Naive thymus-derived CD4-positive, alpha-beta T cell (primary cell): ENCODE results near the gene NOTCH4. TPM values are rescaled to one million over a fixed set of nuclear protein-coding genes. Genes with fewer than 3 reads are reported as not detected.
"Not testable (repeated sequence)": the region's sequence is repeated elsewhere in the genome, so short reads cannot be mapped to it uniquely, and the experiment has no call there.

Source experiments
- ATAC-seq: fragments of 150-1000 bp; cut with Tn5 transposase; 2 replicates; pipeline ENCODE4 v1.10.0; 2021; ENCODE audit warnings: mild to moderate bottlenecking, moderate library complexity
- CTCF ChIA-PET: fragments of 350-600 bp; sonication (Branson Sonifier 250); formaldehyde crosslinking; loops from one replicate; lab custom pipeline; 2021; ENCODE audit warnings: antibody characterized with exemption; lab: Charles Lee
- POLR2A ChIA-PET: fragments of 350-600 bp; sonication (Branson Sonifier 250); formaldehyde crosslinking; loops from one replicate; lab custom pipeline; 2021; ENCODE audit warnings: antibody characterized with exemption, inconsistent platforms; lab: Charles Lee
- DNase-seq, 9 donors: peaks; one replicate each; pipeline versions ENCODE4 v3.0.0 to v3.0.0-alpha.2; 2020 to 2022; ENCODE audit warnings: mixed read lengths in 1 of 9
- H3K27ac ChIP-seq: one replicate; pipeline ENCODE4 v1.7.0; 2013; ENCODE audit warnings: mild to moderate bottlenecking, low read depth, low read length, moderate library complexity
- H3K27me3 ChIP-seq, 2 donors: one replicate each; pipeline ENCODE4 v1.7.0; 2013; ENCODE audit warnings: low read length in 2 of 2, mild to moderate bottlenecking in 2 of 2, moderate library complexity in 2 of 2; ENCODE audit not compliant: control insufficient read depth in 2 of 2, insufficient read depth in 2 of 2
- H3K36me3 ChIP-seq, 3 experiments: 1 replicate in 2 of 3; 2 replicates in 1 of 3; pipeline ENCODE4 v1.7.0; 2013; ENCODE audit warnings: low read length in 3 of 3, mild to moderate bottlenecking in 3 of 3, moderate library complexity in 1 of 3; ENCODE audit not compliant: insufficient read depth in 3 of 3, control insufficient read depth in 2 of 3
- H3K4me1 ChIP-seq, 2 donors: one replicate each; pipeline ENCODE4 v1.7.0; 2013; ENCODE audit warnings: low read length in 2 of 2, mild to moderate bottlenecking in 2 of 2, moderate library complexity in 1 of 2; ENCODE audit not compliant: control insufficient read depth in 2 of 2, insufficient read depth in 2 of 2
- H3K4me3 ChIP-seq: 2 replicates; pipeline ENCODE4 v1.7.0; 2013; ENCODE audit warnings: mild to moderate bottlenecking, low read length
- H3K9me3 ChIP-seq, 3 experiments: 1 replicate in 2 of 3; 2 replicates in 1 of 3; pipeline ENCODE4 v1.7.0; 2013; ENCODE audit warnings: low read length in 3 of 3; ENCODE audit not compliant: control insufficient read depth in 2 of 3
- H3K27ac Mint-ChIP-seq, 9 donors: one replicate each; pipeline ENCODE4 v1.8.0; 2020 to 2022; ENCODE audit warnings: mixed read lengths in 9 of 9, mild to moderate bottlenecking in 8 of 9, moderate library complexity in 5 of 9, inconsistent platforms in 2 of 9
- H3K27me3 Mint-ChIP-seq, 5 donors: one replicate each; pipeline ENCODE4 v1.8.0; 2021 to 2022; ENCODE audit warnings: mixed read lengths in 5 of 5, mild to moderate bottlenecking in 1 of 5
- H3K36me3 Mint-ChIP-seq, 5 donors: one replicate each; pipeline ENCODE4 v1.8.0; 2020 to 2022; ENCODE audit warnings: mixed read lengths in 5 of 5, mild to moderate bottlenecking in 3 of 5, inconsistent platforms in 1 of 5
- H3K4me1 Mint-ChIP-seq, 7 donors: one replicate each; pipeline ENCODE4 v1.8.0; 2020 to 2022; ENCODE audit warnings: mixed read lengths in 7 of 7, mild to moderate bottlenecking in 3 of 7, inconsistent platforms in 1 of 7
- H3K4me3 Mint-ChIP-seq, 10 donors: one replicate each; pipeline ENCODE4 v1.8.0; 2020 to 2022; ENCODE audit warnings: mild to moderate bottlenecking in 10 of 10, mixed read lengths in 10 of 10, moderate library complexity in 6 of 10, inconsistent platforms in 2 of 10
- H3K9me3 Mint-ChIP-seq, 11 donors: one replicate each; pipeline ENCODE4 v1.8.0; 2020 to 2022; ENCODE audit warnings: mixed read lengths in 11 of 11, mild to moderate bottlenecking in 4 of 11, inconsistent platforms in 1 of 11, moderate library complexity in 1 of 11
- intact Hi-C, 2 donors: fragments of 100-400 bp; cut with micrococcal nuclease; formaldehyde crosslinking; loops; one replicate each; pipeline ENCODE4 v1.15.1; 2023
- polyA plus RNA-seq, 2 donors: library from polyadenylated mRNA; unstranded; fragments of 300-500 nt; fragmentation: Illumina TruSeq; gene quantifications; one replicate each; pipeline ENCODE4 v1.2.3, GENCODE V29; 2021
- total RNA-seq, 6 experiments: library from RNA in 5 of 6; stranded (reverse) in 5 of 6; gene quantifications; 1 replicate in 5 of 6; 2 replicates in 1 of 6; pipeline ENCODE4 v1.2.3 and lab custom pipeline; 2021 to 2026

NOTCH4 gene
- total and polyA plus RNA-seq, 7 experiments from 2014 or later = 0.27 to 4.7 (median 0.59) TPM

DNA sequence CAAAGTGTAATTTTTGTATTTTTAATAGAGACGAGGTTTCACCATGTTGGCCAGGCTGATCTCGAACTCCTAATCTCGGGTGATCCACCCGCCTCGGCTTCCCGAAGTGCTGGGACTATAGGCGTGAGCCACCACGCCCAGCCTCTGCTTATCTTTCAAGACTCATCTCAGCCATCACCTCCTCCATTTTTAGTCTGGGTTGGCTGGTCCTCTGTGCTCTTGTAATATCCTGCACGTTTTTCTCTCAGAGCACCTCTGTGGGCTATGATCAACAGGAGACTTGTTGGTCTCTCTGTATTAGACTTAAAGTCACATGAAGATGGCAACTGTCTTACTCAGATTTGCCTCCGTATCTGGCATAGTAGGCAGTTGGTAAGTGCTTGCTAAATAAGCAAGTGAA, 7.6 kb downstream of the NOTCH4 start:
- H3K27ac Mint-ChIP-seq = no peak overlapping the region
- POLR2A ChIA-PET = no interaction called here

DNA sequence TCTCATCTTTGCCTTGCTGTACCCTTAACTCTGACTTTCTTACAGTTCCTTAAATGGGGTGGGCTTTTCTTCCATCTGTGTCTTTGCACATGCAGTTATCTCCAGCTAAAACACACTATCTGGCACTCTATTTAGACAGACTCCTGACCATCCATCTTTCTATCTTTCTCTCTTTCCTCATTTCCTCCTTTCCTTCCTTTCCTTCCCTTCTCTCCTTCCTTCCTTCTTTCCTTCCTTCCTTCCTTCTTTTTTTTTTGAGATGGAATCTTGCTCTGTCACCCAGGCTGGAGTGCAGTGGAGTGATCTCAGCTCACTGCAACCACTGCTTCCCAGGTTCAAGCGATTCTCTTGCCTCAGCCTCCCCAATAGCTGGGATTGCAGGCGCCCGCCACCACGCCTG, 8.2 kb downstream of the NOTCH4 start:
- POLR2A ChIA-PET = no interaction called here
- peaks cover 0 to 8% (median 3%) of the 10 kb centered on the region in 5 donors for H3K27me3 Mint-ChIP-seq

More for the DNA sequence above, 7.6 kb downstream of the NOTCH4 start:
- DNase-seq = no peak
- CTCF ChIA-PET = no interaction called here
- no peak for ATAC-seq
- Histone ChIP-seq H3K27me3 (no peaks in the 10 kb centered on the region), H3K4me3 (no peak overlapping the region), H3K4me1 (peaks cover 0 to under 1% of the 10 kb centered on the region in 2 donors), H3K36me3 (no peaks in the 10 kb centered on the region), H3K27ac (no peak overlapping the region), H3K9me3 (no peaks in the 10 kb centered on the region)
- Mint-ChIP-seq H3K27me3 (peaks cover 0 to 8% (median 3%) of the 10 kb centered on the region in 5 donors), H3K36me3 (no peaks in the 10 kb centered on the region), H3K9me3 (no peaks in the 10 kb centered on the region), H3K4me3 (no peak overlapping the region), H3K4me1 (peaks cover 0 to 6% (median 0%) of the 10 kb centered on the region in 7 donors)
- intact Hi-C loops = no loop called here

DNA sequence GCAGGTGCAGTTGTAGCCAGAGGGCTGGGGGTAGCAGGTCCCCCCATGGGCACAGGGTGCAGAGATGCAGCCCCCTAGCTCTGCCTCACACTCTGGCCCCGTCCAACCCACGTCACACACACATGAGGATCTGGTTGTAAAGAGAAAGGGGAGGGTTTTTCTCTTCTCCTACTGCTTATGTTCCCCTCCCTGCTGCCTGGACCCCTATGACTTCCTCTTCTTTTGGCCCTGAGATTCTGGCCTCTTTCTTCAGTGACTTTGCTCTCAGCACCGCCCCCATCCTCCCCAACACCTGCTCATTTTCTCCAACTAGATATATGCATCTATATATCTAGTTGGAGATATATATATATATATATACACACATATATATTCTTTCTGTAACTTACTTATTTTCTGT, 9.7 kb downstream of the NOTCH4 start:
- Histone ChIP-seq H3K4me3 (no peak overlapping the region), H3K27ac (no peak overlapping the region), H3K9me3 (no peaks in the 10 kb centered on the region), H3K27me3 (no peaks in the 10 kb centered on the region), H3K4me1 (no peaks in the 10 kb centered on the region), H3K36me3 (no peaks in the 10 kb centered on the region)
- ChIA-PET POLR2A (interaction anchor here (1.0 kb wide), 1 partner anchor 19 kb away, joined by 3 read pairs; no protein-coding TSS in a partner anchor), CTCF (interaction anchor here (0.7 kb wide), 1 partner anchor 185 kb away, joined by 4 read pairs; no protein-coding TSS in a partner anchor)
- DNase-seq (no peak), ATAC-seq (no peak)
- Mint-ChIP-seq H3K4me3 (no peak overlapping the region), H3K36me3 (no peaks in the 10 kb centered on the region), H3K4me1 (peaks cover 0 to 6% (median 0%) of the 10 kb centered on the region in 7 donors), H3K27me3 (peaks cover 0 to 9% (median 3%) of the 10 kb centered on the region in 5 donors), H3K27ac (peak overlapping the region in 2 of 9 donors; percentile 3 to 61), H3K9me3 (no peaks in the 10 kb centered on the region)
- intact Hi-C loops = no loop called here

More for the DNA sequence above, 8.2 kb downstream of the NOTCH4 start:
- Histone ChIP-seq H3K9me3 (no peaks in the 10 kb centered on the region), H3K27me3 (no peaks in the 10 kb centered on the region), H3K27ac (no peak overlapping the region), H3K4me1 (no peaks in the 10 kb centered on the region), H3K4me3 (no peak overlapping the region), H3K36me3 (no peaks in the 10 kb centered on the region)
- Mint-ChIP-seq H3K27ac (peak overlapping the region in 1 of 9 donors; percentile 46), H3K36me3 (no peaks in the 10 kb centered on the region), H3K4me1 (peaks cover 0 to 6% (median 0%) of the 10 kb centered on the region in 7 donors), H3K4me3 (no peak overlapping the region), H3K9me3 (no peaks in the 10 kb centered on the region)
- intact Hi-C loops = no loop called here
- ATAC-seq = no peak
- DNase-seq = no peak
- CTCF ChIA-PET = interaction anchor here (0.6 kb wide), 1 partner anchor 1516 kb away, joined by 3 read pairs; no protein-coding TSS in a partner anchor

DNA sequence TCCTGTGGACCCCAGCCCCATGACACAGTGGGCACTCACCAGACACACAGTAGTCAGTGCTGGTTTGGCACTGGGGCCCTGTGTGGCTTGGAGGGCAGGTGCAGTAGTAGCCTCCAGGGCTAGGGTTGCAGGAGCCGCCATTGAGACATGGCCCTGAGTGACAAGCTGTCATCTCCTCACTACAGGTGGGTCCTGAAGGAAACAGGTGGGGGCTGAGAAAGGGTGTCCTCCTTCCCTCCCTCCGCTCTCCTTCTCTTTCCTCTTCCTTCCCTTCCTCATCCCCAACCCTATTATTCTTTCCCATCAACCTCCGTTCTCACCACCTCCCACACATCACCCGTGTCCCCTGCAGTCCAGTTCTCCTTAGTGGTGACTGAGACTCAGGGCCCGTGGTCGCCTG, 10.2 kb downstream of the NOTCH4 start:
- ChIA-PET POLR2A (interaction anchor here (1.0 kb wide), 1 partner anchor 18 kb away, joined by 3 read pairs; no protein-coding TSS in a partner anchor), CTCF (no interaction called here)
- DNase-seq (no peak), ATAC-seq (no peak)
- no peaks in the 10 kb centered on the region for H3K9me3 Mint-ChIP-seq
- Histone ChIP-seq H3K27me3 (no peaks in the 10 kb centered on the region), H3K4me1 (no peaks in the 10 kb centered on the region), H3K4me3 (no peak overlapping the region), H3K36me3 (no peaks in the 10 kb centered on the region), H3K9me3 (no peaks in the 10 kb centered on the region), H3K27ac (no peak overlapping the region)
- H3K4me3 Mint-ChIP-seq = no peak overlapping the region
- intact Hi-C loops = no loop called here
- H3K27me3 Mint-ChIP-seq = peaks cover 0 to 8% (median 3%) of the 10 kb centered on the region in 5 donors
- H3K4me1 Mint-ChIP-seq = peaks cover 0 to 6% (median 0%) of the 10 kb centered on the region in 7 donors
- H3K27ac Mint-ChIP-seq = peak overlapping the region in 2 of 9 donors; percentile 3 to 65
- H3K36me3 Mint-ChIP-seq = no peaks in the 10 kb centered on the region

DNA sequence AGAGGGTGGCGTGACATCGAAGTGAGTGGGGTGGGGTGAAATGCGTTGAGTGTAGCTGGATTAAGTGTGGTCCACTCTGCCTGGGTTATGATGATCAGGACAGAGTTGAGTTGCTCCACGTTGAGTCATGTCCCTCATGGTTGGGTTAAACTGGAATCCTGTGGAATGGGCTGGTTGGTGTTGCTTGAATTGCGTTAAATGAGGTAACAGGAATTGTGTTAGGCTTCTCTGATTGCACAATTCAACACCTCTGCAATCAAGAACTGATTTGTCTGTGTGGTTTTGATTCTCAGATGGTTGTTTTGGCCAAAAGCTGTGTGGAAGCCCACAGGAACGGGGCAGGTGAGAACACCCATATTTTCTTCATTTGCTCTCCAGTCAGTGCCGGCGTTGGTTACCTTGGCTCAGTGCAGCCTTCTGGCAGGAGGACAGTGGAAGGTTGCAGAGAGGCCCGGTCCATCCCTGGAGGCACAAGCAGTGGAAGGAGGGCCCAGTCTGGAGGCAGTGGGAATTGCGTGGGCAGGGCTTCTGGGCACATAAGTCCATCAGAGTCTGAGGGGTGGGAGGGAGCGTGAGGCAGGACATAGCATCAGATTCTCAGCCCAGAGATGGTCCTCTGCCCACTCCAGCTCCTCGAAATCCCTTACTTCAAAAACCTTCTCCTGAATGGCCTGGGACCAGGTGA, 11.6 kb downstream of the NOTCH4 start:
- no peaks in the 10 kb centered on the region for H3K9me3 Mint-ChIP-seq
- no peaks in the 10 kb centered on the region for H3K4me1 ChIP-seq
- no peaks in the 10 kb centered on the region for H3K36me3 ChIP-seq
- no peaks in the 10 kb centered on the region for H3K9me3 ChIP-seq
- H3K4me3 ChIP-seq = no peak overlapping the region
- ATAC-seq (no peak), DNase-seq (no peak)
- CTCF ChIA-PET = no interaction called here
- H3K27me3 ChIP-seq = no peaks in the 10 kb centered on the region
- intact Hi-C loops = no loop called here
- POLR2A ChIA-PET = interaction anchor here (1.3 to 1.4 kb wide), 2 partner anchors 20 to 21 kb away, joined by 4 to 5 read pairs; partner anchors contain the start of gene GPSM3
- no peak overlapping the region for H3K27ac ChIP-seq
- H3K36me3 Mint-ChIP-seq = no peaks in the 10 kb centered on the region
- peak overlapping the region in 4 of 9 donors; percentile 8 to 84 (median 49) for H3K27ac Mint-ChIP-seq
- H3K27me3 Mint-ChIP-seq = peaks cover 0 to 10% (median 0%) of the 10 kb centered on the region in 5 donors
- H3K4me3 Mint-ChIP-seq = no peak overlapping the region
- peaks cover 0 to 2% (median 0%) of the 10 kb centered on the region in 7 donors for H3K4me1 Mint-ChIP-seq

- H3K4me3 Mint-ChIP-seq, intact Hi-C loops, H3K36me3 Mint-ChIP-seq, H3K4me1 ChIP-seq, H3K36me3 ChIP-seq, DNase-seq, H3K4me3 ChIP-seq, H3K27me3 ChIP-seq, H3K9me3 Mint-ChIP-seq, ATAC-seq, H3K27ac ChIP-seq, H3K4me1 Mint-ChIP-seq, H3K27ac Mint-ChIP-seq, H3K9me3 ChIP-seq: not testable (repeated sequence)
- peaks cover 0 to 13% (median 0%) of the 10 kb centered on the region in 5 donors for H3K27me3 Mint-ChIP-seq
- CTCF ChIA-PET = interaction anchor here (0.6 kb wide), 1 partner anchor 738 kb away, joined by 3 read pairs; no protein-coding TSS in a partner anchor
- POLR2A ChIA-PET = interaction anchor here (1.3 kb wide), 1 partner anchor 20 kb away, joined by 5 read pairs; no protein-coding TSS in a partner anchor
Measured at GRCh38 chr6:32211432-32211831, 12.4 kb downstream of the NOTCH4 start.
